Vagina (tissue), 2 donors: Measurements from ENCODE around the gene MIEN1. TPM values are rescaled to one million over a fixed set of nuclear protein-coding genes. Genes with fewer than 3 reads are reported as not detected.
A peak's percentile ranks its signal among the peaks of the same experiment; 100 is the strongest.

Source experiments
- DNase-seq, 2 donors: peaks; one replicate each; pipeline ENCODE4 v3.0.0-alpha.2; 2017; ENCODE audit errors: extremely low spot score in 2 of 2
- H3K27ac ChIP-seq: fragments of 200-600 bp; sonication (generic); one replicate; pipeline ENCODE4 v1.5.1; 2019
- H3K27me3 ChIP-seq: fragments of 200-600 bp; sonication (generic); one replicate; pipeline ENCODE4 v1.5.1; 2019
- H3K36me3 ChIP-seq, 2 donors: fragments of 200-600 bp; sonication (generic); one replicate each; pipeline ENCODE4 v1.5.1; 2017 to 2019
- H3K4me1 ChIP-seq: fragments of 200-600 bp; sonication (generic); one replicate; pipeline ENCODE4 v1.5.1; 2019
- H3K4me3 ChIP-seq, 2 donors: fragments of 200-600 bp; sonication (generic); 1 replicate in 1 of 2; 2 replicates in 1 of 2; pipeline ENCODE4 v1.5.1; 2016 to 2019
- H3K9me3 ChIP-seq: fragments of 200-600 bp; sonication (generic); one replicate; pipeline ENCODE4 v1.5.1; 2019
- CTCF ChIP-seq, 3 experiments: fragments of 450-650 bp in 2 of 3; fragments of 200-600 bp in 1 of 3; sonication (generic) in 1 of 3; IDR thresholded peaks; one replicate each; pipeline ENCODE4 v1.5.1; 2017 to 2019; ENCODE audit warnings: antibody characterized with exemption in 3 of 3, mild to moderate bottlenecking in 2 of 3, moderate library complexity in 2 of 3
- POLR2A ChIP-seq, 2 donors: fragments of 450-650 bp; IDR thresholded peaks; one replicate each; pipeline ENCODE4 v1.6.1; 2017; ENCODE audit warnings: antibody characterized with exemption in 2 of 2, mild to moderate bottlenecking in 2 of 2, moderate library complexity in 2 of 2
- POLR2AphosphoS5 ChIP-seq, 2 donors: sonication (generic); formaldehyde crosslinking; IDR thresholded peaks; one replicate each; pipeline ENCODE4 v1.9.0; 2017; ENCODE audit warnings: antibody characterized with exemption in 2 of 2, mild to moderate bottlenecking in 2 of 2, low read depth in 1 of 2; ENCODE audit not compliant: insufficient read depth in 1 of 2
- intact Hi-C: fragments of 100-400 bp; cut with DNase I; formaldehyde crosslinking; loops from one replicate; pipeline ENCODE4 v1.15.1; 2023
- total RNA-seq: library from RNA; depleted of rRNA; stranded (reverse); fragments of >200 nt; gene quantifications from one replicate; pipeline ENCODE4 v1.2.3, GENCODE V29; 2016

The MIEN1 gene
- total RNA-seq, 1 donor from 2014 or later, result 74.2 TPM

GRCh38 chr17:39702901-39703893 is 27.1 kb downstream of the MIEN1 start:
- H3K4me3 ChIP-seq, result no peak overlapping the region
- TF ChIP-seq POLR2AphosphoS5 (IDR thresholded peaks at IDR 0.05; ENCODE audit: insufficient read depth in 1 of 2, low read depth in 1 of 2) (no peak), CTCF (IDR thresholded peaks at IDR 0.05) (no peak), POLR2A (IDR thresholded peaks at IDR 0.05) (no peak)
- DNase-seq, result no peak

GRCh38 chr17:39701784-39702422 is 28.4 kb downstream of the MIEN1 start:
- Histone ChIP-seq H3K27me3 (no peaks in the 10 kb centered on the region), H3K4me1 (peaks cover 63% of the 10 kb centered on the region), H3K9me3 (no peaks in the 10 kb centered on the region), H3K27ac (no peak overlapping the region), H3K4me3 (peak overlapping the region in 1 of 2 donors; percentile 72), H3K36me3 (no peaks in the 10 kb centered on the region)
- no peak for DNase-seq
- TF ChIP-seq POLR2AphosphoS5 (IDR thresholded peaks at IDR 0.05; ENCODE audit: insufficient read depth in 1 of 2, low read depth in 1 of 2) (no peak), CTCF (IDR thresholded peaks at IDR 0.05) (no peak), POLR2A (IDR thresholded peaks at IDR 0.05) (no peak)
- intact Hi-C loops, result no loop called here

More at GRCh38 chr17:39702901-39703893, 27.1 kb downstream of the MIEN1 start:
- Histone ChIP-seq H3K9me3 (no peaks in the 10 kb centered on the region), H3K27me3 (no peaks in the 10 kb centered on the region), H3K4me1 (peaks cover 71% of the 10 kb centered on the region), H3K27ac (peak overlapping the region; percentile 9), H3K36me3 (peaks cover 0 to 12% of the 10 kb centered on the region in 2 donors)
- intact Hi-C loops, result no loop called here

DNA sequence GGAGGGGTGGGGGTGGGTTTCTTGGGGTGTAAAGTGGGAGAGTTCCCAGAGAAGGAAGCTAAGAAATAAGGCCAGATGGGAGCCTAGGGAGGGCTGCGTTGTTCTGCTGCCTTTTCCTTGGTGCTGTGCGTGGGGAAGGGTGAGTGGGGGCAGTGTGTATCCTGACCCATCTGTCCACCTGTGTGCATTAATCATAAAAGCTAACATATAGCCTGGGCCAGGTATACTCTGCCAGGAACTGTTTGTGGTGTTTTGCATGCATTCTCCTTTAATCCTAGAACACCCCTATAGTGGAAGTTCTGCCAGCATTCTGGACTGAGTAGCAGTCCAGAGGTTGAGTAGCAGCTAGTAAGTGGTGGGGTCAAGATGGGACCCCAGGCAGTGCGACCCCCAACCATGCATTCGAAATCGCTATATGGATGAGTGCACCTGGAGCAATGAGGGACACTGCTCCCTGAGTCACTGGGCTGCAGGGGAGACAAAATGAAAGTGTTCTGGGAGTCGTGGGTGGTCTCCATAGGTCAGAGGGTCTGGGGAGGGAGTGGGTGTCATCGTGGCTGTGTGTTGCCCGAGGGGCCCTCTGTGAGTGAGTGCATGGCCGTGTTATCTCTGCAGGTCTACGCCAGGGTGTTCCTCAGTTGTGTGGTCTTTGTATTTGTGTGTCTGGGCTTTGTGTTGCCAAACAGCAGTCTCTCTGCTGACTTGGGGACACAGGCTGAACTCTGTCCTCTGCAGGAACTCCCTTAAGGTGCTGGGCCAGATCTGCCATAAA is 29.1 kb downstream of the MIEN1 start:
- DNase-seq, result no peak
- Histone ChIP-seq H3K4me3 (peak overlapping the region; percentile 69 to 72), H3K27me3 (no peaks in the 10 kb centered on the region), H3K27ac (peak overlapping the region; percentile 77), H3K4me1 (peaks cover 56% of the 10 kb centered on the region), H3K36me3 (no peaks in the 10 kb centered on the region), H3K9me3 (no peaks in the 10 kb centered on the region)
- TF ChIP-seq CTCF (IDR thresholded peaks at IDR 0.05), result no peak
- no peak for TF ChIP-seq POLR2A (IDR thresholded peaks at IDR 0.05)
- TF ChIP-seq POLR2AphosphoS5 (IDR thresholded peaks at IDR 0.05; ENCODE audit: insufficient read depth in 1 of 2, low read depth in 1 of 2), result no peak
- intact Hi-C loops, result no loop called here

DNA sequence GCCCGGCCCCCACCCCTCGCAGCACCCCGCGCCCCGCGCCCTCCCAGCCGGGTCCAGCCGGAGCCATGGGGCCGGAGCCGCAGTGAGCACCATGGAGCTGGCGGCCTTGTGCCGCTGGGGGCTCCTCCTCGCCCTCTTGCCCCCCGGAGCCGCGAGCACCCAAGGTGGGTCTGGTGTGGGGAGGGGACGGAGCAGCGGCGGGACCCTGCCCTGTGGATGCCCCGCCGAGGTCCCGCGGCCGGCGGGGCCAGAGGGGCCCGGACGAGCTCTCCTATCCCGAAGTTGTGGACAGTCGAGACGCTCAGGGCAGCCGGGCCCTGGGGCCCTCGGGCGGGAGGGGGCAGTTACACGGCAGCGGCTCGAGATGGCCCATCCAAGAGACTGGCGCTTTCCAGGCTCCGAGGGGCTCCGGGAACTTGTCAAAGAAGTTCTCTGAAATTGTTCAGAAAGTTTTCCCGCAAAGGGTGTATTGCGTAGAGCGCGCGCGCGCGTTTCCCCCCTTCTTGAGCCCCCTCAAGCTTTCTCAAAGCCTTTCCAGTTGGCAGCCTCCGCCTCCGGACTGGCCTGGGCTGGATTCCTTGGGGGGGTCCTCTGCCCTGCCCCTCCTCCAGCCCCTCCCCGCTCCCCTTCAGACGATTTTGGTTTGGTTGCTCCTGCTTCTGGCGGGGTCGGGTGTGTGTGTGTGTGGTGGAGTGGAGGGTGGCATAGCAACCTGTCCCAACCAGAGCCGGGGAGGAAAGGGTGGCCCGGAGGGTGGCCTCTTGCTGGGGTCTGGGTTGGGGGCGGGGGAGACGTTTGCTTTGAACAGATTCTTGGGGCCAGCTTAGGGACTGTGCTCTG is 30.0 kb downstream of the MIEN1 start:
- no peak for DNase-seq
- Histone ChIP-seq H3K27ac (peak overlapping the region; percentile 77), H3K4me1 (peaks cover 48% of the 10 kb centered on the region), H3K4me3 (peak overlapping the region; percentile 69 to 72), H3K36me3 (no peaks in the 10 kb centered on the region), H3K9me3 (no peaks in the 10 kb centered on the region), H3K27me3 (no peaks in the 10 kb centered on the region)
- intact Hi-C loops, result no loop called here
- TF ChIP-seq POLR2A (IDR thresholded peaks at IDR 0.05), result no peak
- no peak for TF ChIP-seq CTCF (IDR thresholded peaks at IDR 0.05)
- TF ChIP-seq POLR2AphosphoS5 (IDR thresholded peaks at IDR 0.05; ENCODE audit: insufficient read depth in 1 of 2, low read depth in 1 of 2), result no peak
